Umbilical cord (tissue), 2 donors: ENCODE measurements around the gene CD52. TPM values are rescaled to one million over a fixed set of nuclear protein-coding genes. Genes with fewer than 3 reads are reported as not detected.

Experiments
- DNase-seq: peaks from one replicate; pipeline ENCODE4 v3.0.0-alpha.2; 2015; ENCODE audit warnings: low spot score
- total RNA-seq: library from RNA; depleted of rRNA; stranded (reverse); fragments of >200 nt; gene quantifications from one replicate; pipeline ENCODE4 v1.2.3, GENCODE V29; 2014; ENCODE audit warnings: low replicate concordance; ENCODE audit not compliant: insufficient read depth

The CD52 gene
- total RNA-seq, 1 donor from 2014 or later = not detected

- peak; percentile 74 for DNase-seq
Measured at GRCh38 chr1:26353976-26354820, 36.4 kb downstream of the CD52 start, which contains the start of gene CRYBG2. CRYBG2 (minus strand) TSS chr1:26354130; CDS start chr1:26346657, 7,473 bp downstream.

- DNase-seq = no peak
Measured at GRCh38 chr1:26354972-26355371, 37.2 kb downstream of the CD52 start.

GRCh38 chr1:26356106-26356505 lies 38.3 kb downstream of the CD52 start:
- no peak for DNase-seq

GRCh38 chr1:26357121-26357602 lies 39.4 kb downstream of the CD52 start:
- no peak for DNase-seq

GRCh38 chr1:26358411-26359384 lies 40.9 kb downstream of the CD52 start:
- DNase-seq = no peak

- no peak for DNase-seq
Measured at GRCh38 chr1:26359981-26360806, 42.4 kb downstream of the CD52 start.

GRCh38 chr1:26360807-26361604 lies 43.2 kb downstream of the CD52 start:
- no peak for DNase-seq

- no peak for DNase-seq
Measured at GRCh38 chr1:26361605-26362122, 43.9 kb downstream of the CD52 start.

- no peak for DNase-seq
Measured at GRCh38 chr1:26362331-26362730, 44.6 kb downstream of the CD52 start.

- DNase-seq = peak; percentile 63
Measured at GRCh38 chr1:26363549-26364448, 46.0 kb downstream of the CD52 start.

- DNase-seq = no peak
Measured at GRCh38 chr1:26364956-26365355, 47.2 kb downstream of the CD52 start.

- no peak for DNase-seq
Measured at GRCh38 chr1:26367441-26367840, 49.7 kb downstream of the CD52 start.

GRCh38 chr1:26368006-26368405 lies 50.2 kb downstream of the CD52 start:
- no peak for DNase-seq

GRCh38 chr1:26368486-26368885 lies 50.7 kb downstream of the CD52 start:
- DNase-seq = no peak

Other genes with a start within 250 kb of the CD52 start
- 14.9 TPM for gene PDIK1L, start 206.1 kb upstream of the CD52 start, total RNA-seq
- 0.72 TPM for gene FAM110D, start 158.9 kb upstream of the CD52 start, total RNA-seq
- not detected for gene C1orf232, start 149.0 kb upstream of the CD52 start, total RNA-seq
- gene ZNF593, start 148.1 kb upstream of the CD52 start, total RNA-seq = not detected
- gene ZNF593OS, start 146.1 kb upstream of the CD52 start, total RNA-seq = not detected
- not detected for gene CNKSR1, start 140.5 kb upstream of the CD52 start, total RNA-seq
- 1.7 TPM for gene CATSPER4, start 127.4 kb upstream of the CD52 start, total RNA-seq
- 1.7 TPM for gene CEP85, start 83.8 kb upstream of the CD52 start, total RNA-seq
- gene SH3BGRL3, start 37.9 kb upstream of the CD52 start, total RNA-seq = 12.5 TPM
- 8.2 TPM for gene UBXN11, start 11.3 kb upstream of the CD52 start, total RNA-seq
- 7.0 TPM for gene CRYBG2, start 36.2 kb downstream of the CD52 start, total RNA-seq
- 1.4 TPM for gene ZNF683, start 54.8 kb downstream of the CD52 start, total RNA-seq
- gene LIN28A, start 92.9 kb downstream of the CD52 start, total RNA-seq = 1.4 TPM
- 26.2 TPM for gene DHDDS, start 114.4 kb downstream of the CD52 start, total RNA-seq
- 255 TPM for gene HMGN2, start 154.5 kb downstream of the CD52 start, total RNA-seq
- 11.1 TPM for gene RPS6KA1, start 211.8 kb downstream of the CD52 start, total RNA-seq